Stimulated activated CD4-positive, alpha-beta T cell treated with anti-CD3 and anti-CD28 coated beads, Interleukin-4, amount 100 ng/mL, for 24 hours (primary cell): ENCODE results near the gene INSIG2.
"Not testable (repeated sequence)": the region's sequence is repeated elsewhere in the genome, so short reads cannot be mapped to it uniquely, and the experiment has no call there.

ENCODE experiments used
- DNase-seq: peaks from one replicate; pipeline ENCODE4 v3.0.0-alpha.2; 2020

INSIG2 gene

GRCh38 chr2:118061135-118061955 is 26.9 kb upstream of the INSIG2 start:
- DNase-seq: no peak

- no peak for DNase-seq
Measured at GRCh38 chr2:118062048-118062447, 26.2 kb upstream of the INSIG2 start.

DNA sequence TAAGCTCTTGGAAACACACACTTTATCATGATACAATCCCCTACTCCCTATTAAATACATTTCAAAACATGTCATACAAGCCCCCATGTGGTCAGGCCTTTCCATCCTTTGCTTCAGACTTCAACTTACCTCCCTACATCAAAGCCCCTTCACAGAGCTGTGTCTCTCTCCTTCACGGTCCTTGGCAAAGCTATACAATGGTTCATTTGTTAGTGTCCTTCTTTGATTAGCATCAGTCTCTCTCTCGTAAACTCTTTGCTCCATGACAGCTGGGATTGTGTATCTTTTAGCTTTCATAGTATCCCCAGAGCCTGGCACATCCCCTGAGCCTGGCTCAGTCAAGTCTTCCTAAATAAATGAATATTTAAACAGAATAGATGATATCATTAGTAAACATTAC is 25.6 kb upstream of the INSIG2 start:
- DNase-seq: no peak

DNA sequence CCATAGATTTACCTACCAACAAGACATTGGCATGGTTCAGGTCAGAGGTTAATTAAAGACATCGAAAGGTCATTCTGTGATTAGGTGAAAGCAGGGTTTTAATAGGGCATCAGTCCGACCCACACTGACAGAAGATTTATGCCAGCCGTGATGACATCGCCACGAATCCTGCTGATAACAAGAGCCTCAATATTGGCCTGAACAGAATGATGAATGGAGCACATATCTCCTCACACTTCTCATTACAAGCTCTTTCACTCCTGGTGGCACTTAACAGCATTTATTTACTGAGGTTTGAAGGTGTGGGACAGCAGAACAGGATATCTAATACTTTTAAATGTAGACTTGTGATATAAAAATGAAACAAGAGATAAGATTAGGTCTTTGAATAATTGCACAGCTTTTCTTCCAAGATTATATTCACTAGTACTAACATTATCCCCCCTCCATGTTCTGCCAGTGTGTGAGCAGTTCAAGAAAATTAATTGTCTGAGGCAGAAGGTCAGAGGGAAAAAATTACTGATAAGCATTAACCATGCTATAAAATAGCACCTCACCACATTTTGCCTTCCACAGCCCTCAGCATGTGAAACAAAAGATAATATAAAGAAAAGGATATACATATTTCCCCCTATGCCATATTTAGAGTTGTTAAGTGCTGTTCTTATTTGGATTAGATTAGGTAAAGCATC is 23.1 kb upstream of the INSIG2 start:
- DNase-seq: no peak

- no peak for DNase-seq
Measured at GRCh38 chr2:118065921-118066511, 22.3 kb upstream of the INSIG2 start.

DNA sequence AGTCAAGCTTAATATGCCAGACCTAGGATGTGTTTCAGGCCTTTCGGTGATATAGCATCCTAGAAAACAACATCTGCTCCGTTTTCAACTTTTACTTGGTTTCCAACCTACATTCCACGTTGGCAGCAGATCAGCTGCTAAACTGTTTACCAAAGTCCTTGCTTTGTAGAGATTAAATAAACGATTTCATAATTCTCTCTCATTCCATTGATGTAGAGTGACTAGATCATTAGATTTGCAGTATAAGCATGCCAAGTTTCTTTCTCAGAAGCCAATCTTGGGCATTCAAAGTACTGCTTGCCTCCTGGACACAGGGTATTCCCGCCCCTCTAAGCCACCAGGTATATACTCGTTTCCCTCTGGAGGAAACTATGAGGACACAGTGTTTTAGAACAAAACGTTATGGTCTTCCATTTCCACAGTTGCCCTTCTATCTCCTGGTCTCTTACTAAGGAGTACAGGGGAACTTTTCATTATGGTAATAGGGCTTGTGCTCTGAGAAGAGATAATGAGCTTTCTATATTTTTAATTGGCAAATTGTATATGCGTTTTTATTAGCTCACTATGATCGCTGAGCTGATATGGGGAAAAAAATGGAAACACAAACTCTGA is 10.5 kb upstream of the INSIG2 start:
- DNase-seq: no peak

DNA sequence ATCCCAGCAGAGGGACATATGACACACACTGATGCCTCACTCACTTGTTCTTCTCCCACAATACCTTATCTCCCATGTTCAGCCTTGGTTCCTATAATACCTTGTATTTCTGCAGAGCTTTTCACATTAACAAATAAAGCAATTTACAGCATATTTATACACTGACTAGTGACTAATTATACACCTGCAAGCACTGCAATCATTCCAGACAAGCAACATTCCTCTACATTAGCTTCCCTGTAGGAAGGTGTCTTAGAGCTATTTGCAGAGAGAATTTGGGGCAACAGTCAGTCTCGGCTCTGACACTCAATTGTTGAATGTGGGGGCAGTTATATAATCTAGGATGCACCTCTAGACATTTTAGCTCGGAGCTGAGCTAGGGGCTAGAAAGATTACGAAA is 9.5 kb upstream of the INSIG2 start:
- no peak for DNase-seq

- no peak for DNase-seq
Measured at GRCh38 chr2:118084491-118085089, 3.7 kb upstream of the INSIG2 start.

GRCh38 chr2:118085173-118086023 is 2.9 kb upstream of the INSIG2 start:
- DNase-seq: no peak

GRCh38 chr2:118086024-118086633 is 2.1 kb upstream of the INSIG2 start:
- DNase-seq: no peak

GRCh38 chr2:118089139-118089800 is 999 bp downstream of the INSIG2 start:
- peak; percentile 19 for DNase-seq

DNA sequence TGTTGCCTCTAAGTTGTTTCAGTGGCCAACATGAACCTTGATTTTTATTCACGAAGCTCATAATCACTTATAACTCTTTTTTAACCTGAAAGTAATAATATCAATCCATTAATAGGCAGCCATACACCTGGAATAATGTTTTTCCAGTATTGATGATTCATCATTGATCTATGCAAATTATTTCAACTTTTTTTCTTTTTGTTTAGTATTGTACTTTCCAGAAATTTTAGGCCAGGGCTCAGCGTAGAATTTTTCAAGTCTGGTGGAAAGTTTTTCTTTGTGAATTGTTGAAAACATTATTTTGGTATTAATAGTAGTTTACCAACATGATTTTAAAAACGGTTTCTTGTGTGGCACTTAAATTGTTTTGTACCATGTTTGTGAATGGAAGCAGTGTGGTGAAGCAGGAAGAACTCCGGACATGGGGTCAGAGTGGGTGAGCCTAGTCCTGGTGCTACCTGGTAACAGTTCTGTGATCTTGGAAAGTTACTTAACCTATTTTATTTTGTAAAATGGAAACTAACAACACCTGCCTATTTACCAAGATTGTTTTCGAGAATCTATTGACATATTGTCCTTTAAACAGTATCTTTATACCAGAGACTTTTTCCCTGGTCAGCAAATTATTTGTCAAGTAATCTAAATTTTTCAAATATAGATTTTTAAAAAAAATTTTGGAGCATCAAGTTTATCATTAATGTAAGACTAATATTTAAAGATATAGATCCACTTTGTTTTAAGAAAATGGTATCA is 2.3 kb downstream of the INSIG2 start:
- no peak for DNase-seq

DNA sequence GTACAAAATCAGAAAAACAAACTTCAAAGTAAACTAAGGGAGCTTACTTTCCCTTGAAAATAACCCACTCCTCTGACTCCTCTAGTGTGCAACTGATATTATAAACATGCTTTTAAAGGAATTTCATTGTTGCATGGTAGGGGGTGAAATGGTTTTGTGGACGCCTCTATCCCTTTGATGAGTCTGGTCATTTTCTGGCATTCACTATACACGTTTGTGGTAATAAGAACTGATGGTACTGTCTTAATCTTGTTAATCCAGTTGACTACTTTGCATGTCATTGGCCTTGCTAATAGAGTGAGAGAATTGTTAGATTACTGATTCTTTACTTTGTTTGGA is 2.8 kb downstream of the INSIG2 start:
- DNase-seq: no peak

DNA sequence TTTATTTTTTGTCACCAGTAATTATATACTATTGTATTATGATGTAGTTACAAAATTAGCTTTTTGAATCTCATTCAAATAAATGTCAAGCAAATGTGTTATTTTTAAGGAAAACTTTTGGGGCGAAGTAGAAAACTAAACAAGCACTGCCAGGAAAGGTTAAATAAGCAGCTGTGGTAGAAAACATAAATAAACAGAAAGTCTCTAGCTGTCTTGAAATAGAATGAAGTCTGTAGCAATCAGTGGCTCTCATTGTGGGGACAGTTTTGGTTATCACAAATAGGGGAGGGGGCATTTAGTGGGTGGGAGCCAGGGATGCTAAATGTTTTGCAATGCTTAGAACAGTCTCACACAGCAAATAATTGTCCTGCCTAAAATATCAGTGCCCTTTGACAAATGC is 3.4 kb downstream of the INSIG2 start:
- no peak for DNase-seq

DNA sequence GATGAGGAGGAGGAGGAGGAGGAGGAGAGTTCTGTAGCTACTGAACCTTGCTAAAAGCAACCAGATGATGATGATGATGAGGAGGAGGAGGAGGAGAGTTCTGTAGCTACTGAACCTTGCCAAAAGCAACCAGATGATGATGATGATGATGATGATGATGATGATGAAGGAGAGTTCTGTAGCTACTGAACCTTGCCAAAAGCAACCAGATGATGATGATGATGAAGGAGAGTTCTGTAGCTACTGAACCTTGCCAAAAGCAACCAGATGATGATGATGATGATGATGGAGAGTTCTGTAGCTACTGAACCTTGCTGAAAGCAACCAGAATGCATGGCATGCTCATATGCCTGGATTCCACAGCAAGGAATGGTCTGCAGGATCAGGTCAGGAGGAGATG is 5.8 kb downstream of the INSIG2 start:
- not testable (repeated sequence) for DNase-seq

- DNase-seq: no peak
Measured at GRCh38 chr2:118094503-118094902, 6.2 kb downstream of the INSIG2 start.

DNA sequence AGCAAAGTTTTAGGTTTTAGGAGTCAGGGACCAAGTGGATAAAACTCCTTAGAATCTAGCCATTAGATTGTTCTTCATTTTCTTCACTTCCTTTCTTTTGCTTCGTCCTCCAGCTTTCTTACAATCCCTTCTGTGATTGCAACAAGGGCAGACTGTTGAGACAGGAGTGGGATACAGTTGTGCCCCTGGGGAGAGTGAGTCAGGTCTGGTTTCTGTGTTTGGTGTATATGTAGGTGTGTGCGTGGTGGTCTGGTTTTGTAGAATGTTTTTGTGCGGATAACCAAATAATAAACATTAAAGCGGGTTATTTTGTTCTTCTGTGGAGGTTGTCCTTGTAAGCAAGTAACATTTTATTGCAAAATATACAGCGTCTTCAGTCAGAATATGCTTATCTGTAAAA is 7.3 kb downstream of the INSIG2 start:
- no peak for DNase-seq

GRCh38 chr2:118097657-118098056 is 9.4 kb downstream of the INSIG2 start:
- DNase-seq: no peak

- no peak for DNase-seq
Measured at GRCh38 chr2:118098307-118099030, 10.2 kb downstream of the INSIG2 start.
